Neural progenitor cell (in vitro differentiated cells): ENCODE measurements around the gene ARMH2. TPM values are rescaled to one million over a fixed set of nuclear protein-coding genes. Genes with fewer than 3 reads are reported as not detected.

Experiments
- DNase-seq: peaks from one replicate; pipeline ENCODE4 v3.0.0-alpha.2; 2016; ENCODE audit warnings: low spot score
- H2AFZ ChIP-seq: fragments of 200-600 bp; sonication (generic); replicated peaks from 2 replicates; pipeline ENCODE4 v1.6.1; 2016; ENCODE audit warnings: antibody characterized with exemption
- H3F3A ChIP-seq: fragments of 200-600 bp; sonication (generic); 2 replicates; pipeline ENCODE4 v1.6.1; 2016; ENCODE audit warnings: antibody characterized with exemption, low read depth
- H3K27ac ChIP-seq: fragments of 200-600 bp; sonication (generic); 2 replicates; pipeline ENCODE4 v1.5.1; 2016; ENCODE audit warnings: mild to moderate bottlenecking
- H3K27me3 ChIP-seq: fragments of 200-600 bp; sonication (generic); 2 replicates; pipeline ENCODE4 v1.6.1; 2016; ENCODE audit warnings: mild to moderate bottlenecking, moderate library complexity
- H3K36me3 ChIP-seq: fragments of 200-600 bp; sonication (generic); 2 replicates; pipeline ENCODE4 v1.5.1; 2016
- H3K4me1 ChIP-seq: fragments of 200-600 bp; sonication (generic); 2 replicates; pipeline ENCODE4 v1.6.1; 2016; ENCODE audit warnings: mixed run types
- H3K4me2 ChIP-seq: fragments of 200-600 bp; sonication (generic); 2 replicates; pipeline ENCODE4 v1.6.1; 2016
- H3K4me3 ChIP-seq: fragments of 200-600 bp; sonication (generic); 2 replicates; pipeline ENCODE4 v1.5.1; 2016
- H3K79me2 ChIP-seq: fragments of 200-600 bp; sonication (generic); 2 replicates; pipeline ENCODE4 v1.6.1; 2016; ENCODE audit warnings: low read depth
- H3K9ac ChIP-seq: fragments of 200-600 bp; sonication (generic); 2 replicates; pipeline ENCODE4 v1.6.1; 2016
- H3K9me3 ChIP-seq: fragments of 200-600 bp; sonication (generic); 2 replicates; pipeline ENCODE4 v1.5.1; 2016; ENCODE audit warnings: low read depth
- H4K20me1 ChIP-seq: fragments of 200-600 bp; sonication (generic); 2 replicates; pipeline ENCODE4 v1.6.1; 2016; ENCODE audit warnings: low read depth
- H3K27ac Mint-ChIP-seq: 3 replicates; pipeline ENCODE4 v1.8.0; 2021; ENCODE audit warnings: mixed read lengths
- H3K27me3 Mint-ChIP-seq: 2 replicates; pipeline ENCODE4 v1.8.0; 2022; ENCODE audit warnings: low read depth, mild to moderate bottlenecking, inconsistent platforms, moderate library complexity, mixed read lengths; ENCODE audit not compliant: insufficient read depth
- H3K36me3 Mint-ChIP-seq: 3 replicates; pipeline ENCODE4 v1.8.0; 2021; ENCODE audit warnings: mixed read lengths
- H3K4me1 Mint-ChIP-seq: 3 replicates; pipeline ENCODE4 v1.8.0; 2021; ENCODE audit warnings: mixed read lengths
- H3K4me3 Mint-ChIP-seq: 3 replicates; pipeline ENCODE4 v1.8.0; 2021; ENCODE audit warnings: mild to moderate bottlenecking, moderate library complexity, mixed read lengths
- H3K9me3 Mint-ChIP-seq: 3 replicates; pipeline ENCODE4 v1.8.0; 2020; ENCODE audit warnings: mixed read lengths
- CTCF ChIP-seq: fragments of 200-600 bp; sonication (generic); IDR thresholded peaks from 2 replicates; pipeline ENCODE4 v1.5.1; 2017; ENCODE audit warnings: antibody characterized with exemption, mild to moderate bottlenecking
- EZH2 ChIP-seq: fragments of 200-600 bp; sonication (generic); IDR thresholded peaks from 2 replicates; pipeline ENCODE4 v1.6.1; 2017; ENCODE audit warnings: antibody characterized with exemption, mild to moderate bottlenecking, moderate library complexity
- EZH2phosphoT487 ChIP-seq: fragments of 200-600 bp; sonication (generic); IDR thresholded peaks from 2 replicates; pipeline ENCODE4 v1.6.1; 2017; ENCODE audit warnings: antibody characterized with exemption
- total RNA-seq: library from RNA; depleted of rRNA; stranded (reverse); fragments of >200 nt; gene quantifications from 2 replicates; pipeline ENCODE4 v1.2.3, GENCODE V29; 2015; ENCODE audit warnings: low replicate concordance

ARMH2 gene
- total RNA-seq, 1 donor from 2014 or later, result not detected

- H3K4me3 Mint-ChIP-seq, result no peak overlapping the region
- peaks cover 79% of the 10 kb centered on the region for H3K79me2 ChIP-seq
These were observed 19.8 kb downstream of the ARMH2 start for GRCh38 chr6:24778878-24779277.

GRCh38 chr6:24778121-24778520 lies 20.6 kb downstream of the ARMH2 start:
- H3K27me3 ChIP-seq, result no peaks in the 10 kb centered on the region
- peaks cover 19% of the 10 kb centered on the region for H3K36me3 Mint-ChIP-seq
- peaks cover 2% of the 10 kb centered on the region for H3K27me3 Mint-ChIP-seq
- no peak overlapping the region for H3K27ac Mint-ChIP-seq
- peak overlapping the region; percentile 92 for H3K4me2 ChIP-seq
- no peak overlapping the region for H3K4me3 Mint-ChIP-seq
- peaks cover 11% of the 10 kb centered on the region for H3K36me3 ChIP-seq
- no peak overlapping the region for H3K27ac ChIP-seq
- peaks cover 73% of the 10 kb centered on the region for H3K79me2 ChIP-seq
- no peaks in the 10 kb centered on the region for H3K9me3 ChIP-seq
- no peak overlapping the region for H3K9ac ChIP-seq
- H3K4me3 ChIP-seq, result peak overlapping the region; percentile 85
- H3F3A ChIP-seq, result peaks cover 14% of the 10 kb centered on the region
- peaks cover 33% of the 10 kb centered on the region for H3K4me1 Mint-ChIP-seq
- TF ChIP-seq CTCF (no peak), EZH2 (no peak), EZH2phosphoT487 (no peak)
- no peaks in the 10 kb centered on the region for H3K9me3 Mint-ChIP-seq
- H4K20me1 ChIP-seq, result peaks cover 45% of the 10 kb centered on the region
- H3K4me1 ChIP-seq, result peaks cover 19% of the 10 kb centered on the region
- peak; percentile 10 for DNase-seq
- no peak overlapping the region for H2AFZ ChIP-seq

More at GRCh38 chr6:24778878-24779277, 19.8 kb downstream of the ARMH2 start:
- H3K4me2 ChIP-seq, result no peak overlapping the region
- H3F3A ChIP-seq, result peaks cover 12% of the 10 kb centered on the region
- peaks cover 16% of the 10 kb centered on the region for H3K36me3 ChIP-seq
- H3K9me3 ChIP-seq, result no peaks in the 10 kb centered on the region
- H3K27me3 ChIP-seq, result no peaks in the 10 kb centered on the region
- H3K9me3 Mint-ChIP-seq, result no peaks in the 10 kb centered on the region
- no peak for TF ChIP-seq EZH2phosphoT487
- TF ChIP-seq CTCF, result no peak
- TF ChIP-seq EZH2, result no peak
- H3K27ac ChIP-seq, result no peak overlapping the region
- peaks cover 2% of the 10 kb centered on the region for H3K27me3 Mint-ChIP-seq
- H3K4me1 ChIP-seq, result peaks cover 19% of the 10 kb centered on the region
- no peak overlapping the region for H3K27ac Mint-ChIP-seq
- no peak for DNase-seq
- H2AFZ ChIP-seq, result no peak overlapping the region
- H3K9ac ChIP-seq, result no peak overlapping the region
- peaks cover 30% of the 10 kb centered on the region for H3K4me1 Mint-ChIP-seq
- H3K36me3 Mint-ChIP-seq, result peaks cover 21% of the 10 kb centered on the region
- no peak overlapping the region for H3K4me3 ChIP-seq
- H4K20me1 ChIP-seq, result peaks cover 45% of the 10 kb centered on the region

GRCh38 chr6:24777227-24777626 lies 21.5 kb downstream of the ARMH2 start:
- Histone ChIP-seq H3K79me2 (peaks cover 72% of the 10 kb centered on the region), H3K36me3 (peaks cover 11% of the 10 kb centered on the region), H3K4me1 (peaks cover 19% of the 10 kb centered on the region), H3K9ac (peak overlapping the region; percentile 28), H4K20me1 (peaks cover 45% of the 10 kb centered on the region), H3F3A (peaks cover 14% of the 10 kb centered on the region), H2AFZ (no peak overlapping the region), H3K4me3 (peak overlapping the region; percentile 85), H3K27ac (no peak overlapping the region), H3K9me3 (no peaks in the 10 kb centered on the region), H3K27me3 (no peaks in the 10 kb centered on the region), H3K4me2 (peak overlapping the region; percentile 92)
- peak overlapping the region; percentile 97 for H3K4me3 Mint-ChIP-seq
- no peak overlapping the region for H3K27ac Mint-ChIP-seq
- peaks cover 2% of the 10 kb centered on the region for H3K27me3 Mint-ChIP-seq
- H3K36me3 Mint-ChIP-seq, result peaks cover 16% of the 10 kb centered on the region
- H3K4me1 Mint-ChIP-seq, result peaks cover 33% of the 10 kb centered on the region
- DNase-seq, result no peak
- no peaks in the 10 kb centered on the region for H3K9me3 Mint-ChIP-seq
- no peak for TF ChIP-seq CTCF
- no peak for TF ChIP-seq EZH2
- TF ChIP-seq EZH2phosphoT487, result no peak
